ENCODE data around the gene RFNG. TPM values are rescaled to one million over a fixed set of nuclear protein-coding genes. Genes with fewer than 3 reads are reported as not detected.

Gene RFNG
- total and polyA plus RNA-seq, 2 of the 13 experiments (the other 11 are each of a cell fraction or from before 2014, with no cell fraction given), result 61.4 to 64.0 TPM

GRCh38 chr17:82091264-82092066 lies 39.9 kb upstream of the RFNG start (continued):
- no peak for TF ChIP-seq ZNF414 (CRISPR knock-in tag; IDR thresholded peaks at IDR 0.05)
- TF ChIP-seq, protein P1, sequence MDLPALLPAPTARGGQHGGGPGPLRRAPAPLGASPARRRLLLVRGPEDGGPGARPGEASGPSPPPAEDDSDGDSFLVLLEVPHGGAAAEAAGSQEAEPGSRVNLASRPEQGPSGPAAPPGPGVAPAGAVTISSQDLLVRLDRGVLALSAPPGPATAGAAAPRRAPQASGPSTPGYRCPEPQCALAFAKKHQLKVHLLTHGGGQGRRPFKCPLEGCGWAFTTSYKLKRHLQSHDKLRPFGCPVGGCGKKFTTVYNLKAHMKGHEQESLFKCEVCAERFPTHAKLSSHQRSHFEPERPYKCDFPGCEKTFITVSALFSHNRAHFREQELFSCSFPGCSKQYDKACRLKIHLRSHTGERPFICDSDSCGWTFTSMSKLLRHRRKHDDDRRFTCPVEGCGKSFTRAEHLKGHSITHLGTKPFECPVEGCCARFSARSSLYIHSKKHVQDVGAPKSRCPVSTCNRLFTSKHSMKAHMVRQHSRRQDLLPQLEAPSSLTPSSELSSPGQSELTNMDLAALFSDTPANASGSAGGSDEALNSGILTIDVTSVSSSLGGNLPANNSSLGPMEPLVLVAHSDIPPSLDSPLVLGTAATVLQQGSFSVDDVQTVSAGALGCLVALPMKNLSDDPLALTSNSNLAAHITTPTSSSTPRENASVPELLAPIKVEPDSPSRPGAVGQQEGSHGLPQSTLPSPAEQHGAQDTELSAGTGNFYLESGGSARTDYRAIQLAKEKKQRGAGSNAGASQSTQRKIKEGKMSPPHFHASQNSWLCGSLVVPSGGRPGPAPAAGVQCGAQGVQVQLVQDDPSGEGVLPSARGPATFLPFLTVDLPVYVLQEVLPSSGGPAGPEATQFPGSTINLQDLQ (CRISPR knock-in tag; IDR thresholded peaks at IDR 0.05), result no peak
- peak; percentile 46; the same call in 1 of the 2 replicates for TF ChIP-seq SPEN (CRISPR knock-in tag; IDR thresholded peaks at IDR 0.05; ENCODE audit: low read depth)
- TF ChIP-seq HHEX (CRISPR knock-in tag; IDR thresholded peaks at IDR 0.05), result no peak
- no peak for TF ChIP-seq SKI (IDR thresholded peaks at IDR 0.05; ENCODE audit: partially characterized antibody)
- TF ChIP-seq SYNCRIP (IDR thresholded peaks at IDR 0.05; ENCODE audit: insufficient read depth, low read depth, low read length), result no peak
- peak; percentile 6; the same call in 1 of the 2 replicates for TF ChIP-seq MTA1 (CRISPR knock-in tag; IDR thresholded peaks at IDR 0.05; ENCODE audit: borderline replicate concordance)
- TF ChIP-seq, protein P2, sequence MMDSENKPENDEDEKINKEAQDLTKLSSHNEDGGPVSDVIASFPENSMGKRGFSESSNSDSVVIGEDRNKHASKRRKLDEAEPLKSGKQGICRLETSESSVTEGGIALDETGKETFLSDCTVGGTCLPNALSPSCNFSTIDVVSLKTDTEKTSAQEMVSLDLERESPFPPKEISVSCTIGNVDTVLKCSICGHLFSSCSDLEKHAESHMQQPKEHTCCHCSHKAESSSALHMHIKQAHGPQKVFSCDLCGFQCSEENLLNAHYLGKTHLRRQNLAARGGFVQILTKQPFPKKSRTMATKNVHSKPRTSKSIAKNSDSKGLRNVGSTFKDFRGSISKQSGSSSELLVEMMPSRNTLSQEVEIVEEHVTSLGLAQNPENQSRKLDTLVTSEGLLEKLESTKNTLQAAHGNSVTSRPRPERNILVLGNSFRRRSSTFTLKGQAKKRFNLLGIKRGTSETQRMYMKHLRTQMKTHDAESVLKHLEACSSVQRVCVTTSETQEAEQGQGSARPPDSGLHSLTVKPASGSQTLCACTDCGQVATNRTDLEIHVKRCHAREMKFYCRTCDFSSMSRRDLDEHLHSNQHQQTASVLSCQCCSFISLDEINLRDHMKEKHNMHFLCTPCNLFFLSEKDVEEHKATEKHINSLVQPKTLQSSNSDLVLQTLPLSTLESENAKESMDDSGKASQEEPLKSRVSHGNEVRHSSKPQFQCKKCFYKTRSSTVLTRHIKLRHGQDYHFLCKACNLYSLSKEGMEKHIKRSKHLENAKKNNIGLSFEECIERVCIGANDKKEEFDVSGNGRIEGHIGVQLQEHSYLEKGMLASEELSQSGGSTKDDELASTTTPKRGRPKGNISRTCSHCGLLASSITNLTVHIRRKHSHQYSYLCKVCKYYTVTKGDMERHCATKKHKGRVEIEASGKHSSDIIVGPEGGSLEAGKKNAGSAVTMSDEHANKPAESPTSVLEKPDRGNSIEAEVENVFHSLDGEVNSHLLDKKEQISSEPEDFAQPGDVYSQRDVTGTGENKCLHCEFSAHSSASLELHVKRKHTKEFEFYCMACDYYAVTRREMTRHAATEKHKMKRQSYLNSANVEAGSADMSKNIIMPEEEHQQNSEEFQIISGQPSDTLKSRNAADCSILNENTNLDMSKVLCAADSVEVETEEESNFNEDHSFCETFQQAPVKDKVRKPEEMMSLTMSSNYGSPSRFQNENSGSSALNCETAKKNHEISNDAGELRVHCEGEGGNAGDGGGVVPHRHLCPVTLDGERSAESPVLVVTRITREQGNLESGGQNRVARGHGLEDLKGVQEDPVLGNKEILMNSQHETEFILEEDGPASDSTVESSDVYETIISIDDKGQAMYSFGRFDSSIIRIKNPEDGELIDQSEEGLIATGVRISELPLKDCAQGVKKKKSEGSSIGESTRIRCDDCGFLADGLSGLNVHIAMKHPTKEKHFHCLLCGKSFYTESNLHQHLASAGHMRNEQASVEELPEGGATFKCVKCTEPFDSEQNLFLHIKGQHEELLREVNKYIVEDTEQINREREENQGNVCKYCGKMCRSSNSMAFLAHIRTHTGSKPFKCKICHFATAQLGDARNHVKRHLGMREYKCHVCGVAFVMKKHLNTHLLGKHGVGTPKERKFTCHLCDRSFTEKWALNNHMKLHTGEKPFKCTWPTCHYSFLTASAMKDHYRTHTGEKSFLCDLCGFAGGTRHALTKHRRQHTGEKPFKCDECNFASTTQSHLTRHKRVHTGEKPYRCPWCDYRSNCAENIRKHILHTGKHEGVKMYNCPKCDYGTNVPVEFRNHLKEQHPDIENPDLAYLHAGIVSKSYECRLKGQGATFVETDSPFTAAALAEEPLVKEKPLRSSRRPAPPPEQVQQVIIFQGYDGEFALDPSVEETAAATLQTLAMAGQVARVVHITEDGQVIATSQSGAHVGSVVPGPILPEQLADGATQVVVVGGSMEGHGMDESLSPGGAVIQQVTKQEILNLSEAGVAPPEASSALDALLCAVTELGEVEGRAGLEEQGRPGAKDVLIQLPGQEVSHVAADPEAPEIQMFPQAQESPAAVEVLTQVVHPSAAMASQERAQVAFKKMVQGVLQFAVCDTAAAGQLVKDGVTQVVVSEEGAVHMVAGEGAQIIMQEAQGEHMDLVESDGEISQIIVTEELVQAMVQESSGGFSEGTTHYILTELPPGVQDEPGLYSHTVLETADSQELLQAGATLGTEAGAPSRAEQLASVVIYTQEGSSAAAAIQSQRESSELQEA (CRISPR knock-in tag; IDR thresholded peaks at IDR 0.05; ENCODE audit: not compliant biosample characterization), result no peak
- peak; percentile 65; the same call in 1 of the 2 replicates for TF ChIP-seq POLR2AphosphoS2 (IDR thresholded peaks at IDR 0.05; ENCODE audit: low read depth, low read length)
- no peak for TF ChIP-seq GABPB1 (CRISPR knock-in tag; IDR thresholded peaks at IDR 0.05)
- no peak for TF ChIP-seq ZNF609 (CRISPR knock-in tag; IDR thresholded peaks at IDR 0.05; ENCODE audit: borderline replicate concordance)
